Right lobe of liver (tissue), 4 donors: ENCODE data around the gene ABLIM2.

ENCODE experiments used
- POLR2A ChIP-seq: fragments of 450-650 bp; IDR thresholded peaks from one replicate; pipeline ENCODE4 v1.6.1; 2017; ENCODE audit warnings: antibody characterized with exemption, mild to moderate bottlenecking
- TF ChIP-seq, protein P1 (sequence below), 4 donors: fragments of 200-600 bp in 3 of 4; fragments of 450-650 bp in 1 of 4; IDR thresholded peaks; one replicate each; pipeline versions ENCODE4 v1.5.1 to v1.8.0; 2016 to 2022; ENCODE audit warnings: antibody characterized with exemption in 4 of 4, mild to moderate bottlenecking in 2 of 4
- donor health status: DM: no; HTN: no; CAD: no.
- donor health status: DM: no; HTN: no; CAD: no.
- donor health status: DM: no; HTN: yes; CAD: no.

DNA sequence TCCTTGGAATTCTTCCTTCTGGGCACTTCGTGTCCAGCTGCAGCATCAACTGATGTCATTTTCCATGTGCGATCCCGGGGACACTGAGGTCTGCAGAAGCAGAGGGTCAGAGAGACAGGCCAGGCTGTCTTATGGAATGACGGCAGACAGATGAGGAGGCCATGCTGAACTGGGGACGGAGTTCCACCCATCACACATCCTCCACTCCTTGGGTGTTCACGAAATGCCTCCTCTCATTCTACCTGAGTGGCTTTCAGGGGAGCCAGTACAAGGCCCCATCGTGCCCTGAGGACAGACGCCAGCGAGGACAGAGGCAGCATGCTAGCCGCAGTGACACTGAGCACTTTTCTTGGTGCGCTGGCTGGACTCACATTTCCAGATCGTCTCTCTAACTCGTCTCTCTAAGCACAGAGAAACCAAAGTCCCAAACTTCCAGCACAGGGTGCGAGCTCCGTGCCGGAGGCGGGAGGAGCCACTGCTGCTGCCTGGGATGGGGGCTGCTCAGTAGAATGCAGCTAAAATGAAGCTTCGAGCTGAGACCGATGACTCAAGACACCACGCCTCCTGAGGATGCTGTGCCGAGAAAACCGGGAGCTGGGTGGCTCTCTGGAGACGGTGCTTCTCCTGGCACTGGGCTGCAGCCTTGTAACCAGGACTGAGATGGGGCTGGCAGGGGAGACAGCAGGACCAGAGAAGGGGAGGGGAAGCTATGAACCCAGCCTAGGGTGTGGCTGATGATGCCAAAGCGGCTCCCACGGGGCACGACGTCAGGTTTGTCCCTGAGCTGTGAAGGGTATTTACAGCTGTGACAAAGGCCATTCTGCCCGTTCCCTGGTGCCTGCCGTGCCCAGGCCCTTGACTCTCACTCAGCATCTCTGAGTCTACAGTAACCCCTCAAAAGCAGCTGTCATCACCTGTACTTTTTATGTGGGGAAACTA, 8.2 kb downstream of the ABLIM2 start:
- TF ChIP-seq POLR2A = no peak
- TF ChIP-seq, protein P1, sequence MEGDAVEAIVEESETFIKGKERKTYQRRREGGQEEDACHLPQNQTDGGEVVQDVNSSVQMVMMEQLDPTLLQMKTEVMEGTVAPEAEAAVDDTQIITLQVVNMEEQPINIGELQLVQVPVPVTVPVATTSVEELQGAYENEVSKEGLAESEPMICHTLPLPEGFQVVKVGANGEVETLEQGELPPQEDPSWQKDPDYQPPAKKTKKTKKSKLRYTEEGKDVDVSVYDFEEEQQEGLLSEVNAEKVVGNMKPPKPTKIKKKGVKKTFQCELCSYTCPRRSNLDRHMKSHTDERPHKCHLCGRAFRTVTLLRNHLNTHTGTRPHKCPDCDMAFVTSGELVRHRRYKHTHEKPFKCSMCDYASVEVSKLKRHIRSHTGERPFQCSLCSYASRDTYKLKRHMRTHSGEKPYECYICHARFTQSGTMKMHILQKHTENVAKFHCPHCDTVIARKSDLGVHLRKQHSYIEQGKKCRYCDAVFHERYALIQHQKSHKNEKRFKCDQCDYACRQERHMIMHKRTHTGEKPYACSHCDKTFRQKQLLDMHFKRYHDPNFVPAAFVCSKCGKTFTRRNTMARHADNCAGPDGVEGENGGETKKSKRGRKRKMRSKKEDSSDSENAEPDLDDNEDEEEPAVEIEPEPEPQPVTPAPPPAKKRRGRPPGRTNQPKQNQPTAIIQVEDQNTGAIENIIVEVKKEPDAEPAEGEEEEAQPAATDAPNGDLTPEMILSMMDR (IDR thresholded peaks at IDR 0.05) = no peak
